GM10266 (cell line): ENCODE measurements around the gene CACNG4.
A peak's percentile ranks its signal among the peaks of the same experiment; 100 is the strongest.

Experiments used
- DNase-seq: peaks from one replicate; pipeline ENCODE4 v3.0.0; 2012; ENCODE audit errors: extremely low spot score
- CTCF ChIP-seq: IDR thresholded peaks from 2 replicates; pipeline ENCODE4 v1.5.1; 2012; ENCODE audit warnings: mild to moderate bottlenecking, low read depth; ENCODE audit not compliant: control insufficient read depth, insufficient read depth; ENCODE audit errors: missing control alignments

The CACNG4 gene

GRCh38 chr17:67041941-67042899, 77.7 kb downstream of the CACNG4 start:
- no peak for TF ChIP-seq CTCF
- peak; percentile 60 for DNase-seq

GRCh38 chr17:67043283-67043682, 78.8 kb downstream of the CACNG4 start:
- DNase-seq, result no peak

GRCh38 chr17:67044016-67044772, 79.7 kb downstream of the CACNG4 start, which contains the start of gene CACNG1:
CACNG1 (plus strand) TSS chr17:67044554; CDS start chr17:67044661, 107 bp downstream.
- TF ChIP-seq CTCF, result no peak
- no peak for DNase-seq

More at GRCh38 chr17:67043283-67043682, 78.8 kb downstream of the CACNG4 start:
- TF ChIP-seq CTCF, result no peak

GRCh38 chr17:67044940-67045339, 80.4 kb downstream of the CACNG4 start:
- TF ChIP-seq CTCF, result no peak

GRCh38 chr17:67046398-67046797, 81.9 kb downstream of the CACNG4 start:
- no peak for DNase-seq
- no peak for TF ChIP-seq CTCF

More at GRCh38 chr17:67044940-67045339, 80.4 kb downstream of the CACNG4 start:
- DNase-seq, result no peak

GRCh38 chr17:67047382-67047781, 82.9 kb downstream of the CACNG4 start:
- no peak for TF ChIP-seq CTCF
- no peak for DNase-seq
